Measurements from ENCODE around the gene IL36RN.

IL36RN gene

DNA sequence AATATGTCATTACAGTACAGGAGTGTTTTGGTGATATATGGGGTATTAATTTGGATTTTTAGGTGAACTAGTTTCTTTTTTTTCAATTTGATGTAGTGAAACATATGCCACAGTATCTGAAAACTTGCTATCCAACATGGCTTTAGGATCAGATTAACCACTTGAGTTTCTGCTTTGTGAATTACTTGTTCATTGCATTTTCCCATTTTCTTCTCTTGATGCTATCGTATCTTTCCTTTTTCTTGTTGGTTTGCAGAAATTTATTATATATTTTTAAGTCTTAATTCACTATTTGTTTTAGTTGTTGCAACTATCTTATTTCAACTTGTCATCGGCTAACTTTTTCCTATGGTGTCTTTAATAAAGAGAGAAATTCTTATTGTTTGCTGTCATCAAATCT, 44.9 kb upstream of the IL36RN start:
- no peak for DNase-seq (ENCODE audit: extremely low spot score)
- CTCF ChIA-PET = interaction anchor here (1.0 kb wide), 1 partner anchor 8 kb away, joined by 3 read pairs; no protein-coding TSS in a partner anchor
- POLR2A ChIA-PET = no interaction called here
- TF ChIP-seq, protein P1, sequence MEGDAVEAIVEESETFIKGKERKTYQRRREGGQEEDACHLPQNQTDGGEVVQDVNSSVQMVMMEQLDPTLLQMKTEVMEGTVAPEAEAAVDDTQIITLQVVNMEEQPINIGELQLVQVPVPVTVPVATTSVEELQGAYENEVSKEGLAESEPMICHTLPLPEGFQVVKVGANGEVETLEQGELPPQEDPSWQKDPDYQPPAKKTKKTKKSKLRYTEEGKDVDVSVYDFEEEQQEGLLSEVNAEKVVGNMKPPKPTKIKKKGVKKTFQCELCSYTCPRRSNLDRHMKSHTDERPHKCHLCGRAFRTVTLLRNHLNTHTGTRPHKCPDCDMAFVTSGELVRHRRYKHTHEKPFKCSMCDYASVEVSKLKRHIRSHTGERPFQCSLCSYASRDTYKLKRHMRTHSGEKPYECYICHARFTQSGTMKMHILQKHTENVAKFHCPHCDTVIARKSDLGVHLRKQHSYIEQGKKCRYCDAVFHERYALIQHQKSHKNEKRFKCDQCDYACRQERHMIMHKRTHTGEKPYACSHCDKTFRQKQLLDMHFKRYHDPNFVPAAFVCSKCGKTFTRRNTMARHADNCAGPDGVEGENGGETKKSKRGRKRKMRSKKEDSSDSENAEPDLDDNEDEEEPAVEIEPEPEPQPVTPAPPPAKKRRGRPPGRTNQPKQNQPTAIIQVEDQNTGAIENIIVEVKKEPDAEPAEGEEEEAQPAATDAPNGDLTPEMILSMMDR (IDR thresholded peaks at IDR 0.05; ENCODE audit: control extremely low read depth, extremely low read depth, low read depth, missing control alignments) = no peak

DNA sequence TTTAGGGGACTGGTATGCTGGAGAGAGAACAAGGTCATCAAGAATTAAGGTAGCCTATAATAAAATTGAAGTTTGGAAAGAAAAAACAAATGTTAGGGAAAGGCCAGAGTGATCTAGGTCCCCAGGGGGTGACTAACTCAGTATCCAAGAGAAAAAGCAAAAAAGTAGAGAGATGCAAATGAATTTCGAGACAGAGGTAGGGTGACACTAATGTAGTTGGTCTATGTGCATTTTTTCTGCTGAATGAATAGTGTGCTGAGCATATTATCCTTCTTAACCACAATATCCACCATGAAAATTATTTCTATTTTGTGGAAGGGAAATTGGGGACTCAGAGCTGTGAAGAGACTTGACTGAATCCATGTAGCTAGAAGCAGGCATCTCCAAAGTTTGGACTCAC, 44.0 kb upstream of the IL36RN start:
- ChIA-PET POLR2A (interaction anchor here (0.5 kb wide), 1 partner anchor 48 kb away, joined by 3 read pairs; no protein-coding TSS in a partner anchor), CTCF (no interaction called here)
- TF ChIP-seq, protein P1 (IDR thresholded peaks at IDR 0.05; ENCODE audit: control extremely low read depth, extremely low read depth, low read depth, missing control alignments) = no peak
- no peak for DNase-seq (ENCODE audit: extremely low spot score)

DNA sequence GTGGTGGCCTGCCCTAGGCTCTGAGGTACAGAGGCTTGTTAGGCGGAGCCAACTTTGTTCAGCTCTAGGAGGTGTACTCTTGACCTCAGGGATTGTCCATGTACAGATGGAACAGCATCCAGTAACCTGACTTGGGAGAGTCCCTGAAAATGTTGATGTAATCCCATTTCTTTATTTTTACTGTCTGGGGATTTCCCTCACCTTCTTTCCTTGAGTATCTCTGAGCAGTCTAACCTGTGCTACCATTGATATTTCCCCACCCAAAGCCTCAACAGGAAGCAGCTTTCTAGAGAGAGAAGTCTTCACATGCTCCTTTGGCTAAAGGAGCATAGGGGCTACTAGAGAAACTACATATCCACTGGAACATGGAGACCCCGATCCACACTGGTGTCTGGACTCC, 43.3 kb upstream of the IL36RN start:
- DNase-seq (ENCODE audit: extremely low spot score) = no peak
- TF ChIP-seq, protein P1 (IDR thresholded peaks at IDR 0.05; ENCODE audit: control extremely low read depth, extremely low read depth, low read depth, missing control alignments) = no peak
- ChIA-PET POLR2A (interaction anchor here (0.5 kb wide), 1 partner anchor 49 kb away, joined by 3 read pairs; no protein-coding TSS in a partner anchor), CTCF (no interaction called here)

DNA sequence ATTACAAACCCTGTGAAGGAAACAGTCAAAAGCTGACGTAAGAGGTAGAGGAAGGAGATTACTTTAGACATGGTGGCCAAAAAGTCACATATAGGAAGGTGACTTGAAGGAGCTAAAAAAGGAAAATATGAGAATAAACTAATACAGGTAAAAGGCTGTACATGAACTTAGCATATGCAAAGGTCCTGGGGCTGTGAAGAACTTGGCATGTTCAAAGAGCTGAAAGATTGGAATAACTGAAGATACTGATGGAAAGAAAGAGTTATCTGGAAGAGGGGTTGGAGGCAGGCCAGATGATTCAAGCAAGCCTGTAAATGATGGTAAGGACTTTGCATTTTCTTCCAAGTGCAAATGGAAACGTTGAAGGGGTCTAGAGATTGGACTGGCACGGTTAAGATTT, 40.5 kb upstream of the IL36RN start:
- ChIA-PET CTCF (no interaction called here), POLR2A (no interaction called here)
- TF ChIP-seq, protein P1 (IDR thresholded peaks at IDR 0.05; ENCODE audit: control extremely low read depth, extremely low read depth, low read depth, missing control alignments) = no peak
- DNase-seq (ENCODE audit: extremely low spot score) = no peak

DNA sequence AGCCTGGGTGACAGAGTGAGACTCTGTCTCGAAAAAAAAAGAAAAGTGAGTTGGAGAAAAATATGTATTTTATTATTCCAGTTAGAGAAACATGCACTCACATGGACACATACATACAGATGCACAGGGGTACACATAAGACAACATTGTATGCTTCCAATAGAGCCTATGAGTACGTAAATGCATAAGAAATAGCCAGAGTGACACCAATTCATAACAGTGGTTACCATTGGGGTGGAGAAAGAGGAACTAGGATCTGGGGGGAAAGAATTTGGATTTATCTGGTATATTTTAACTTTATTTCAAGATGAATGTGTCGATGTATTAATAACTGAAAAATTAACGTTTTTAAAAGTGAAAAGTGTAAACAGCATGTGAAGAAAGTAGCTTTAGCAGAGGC, 37.7 kb upstream of the IL36RN start:
- ChIA-PET POLR2A (no interaction called here), CTCF (no interaction called here)
- TF ChIP-seq, protein P1 (IDR thresholded peaks at IDR 0.05; ENCODE audit: control extremely low read depth, extremely low read depth, low read depth, missing control alignments) = no peak
- DNase-seq (ENCODE audit: extremely low spot score) = no peak

DNA sequence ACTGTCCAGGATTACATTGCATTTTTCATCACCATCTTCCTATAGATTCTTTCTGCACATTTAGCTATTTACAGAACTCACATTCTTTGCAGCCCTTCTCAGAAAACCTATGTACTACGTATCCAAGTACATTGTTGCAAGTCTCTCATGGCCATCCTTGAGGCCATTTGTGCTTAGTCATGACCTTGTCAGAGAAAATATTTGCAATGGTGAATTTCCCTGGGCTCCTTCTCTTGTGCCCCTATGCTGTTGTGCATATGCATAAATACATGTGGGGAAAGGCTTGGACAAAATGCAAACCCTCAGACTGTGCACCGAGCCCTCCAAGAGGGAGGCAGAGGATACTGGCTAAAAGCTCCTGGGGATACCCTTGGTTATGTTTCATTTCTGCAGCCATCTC, 34.2 kb upstream of the IL36RN start:
- TF ChIP-seq, protein P1 (IDR thresholded peaks at IDR 0.05; ENCODE audit: control extremely low read depth, extremely low read depth, low read depth, missing control alignments) = no peak
- CTCF ChIA-PET = interaction anchor here (1.1 kb wide), 1 partner anchor 8 kb away, joined by 3 read pairs; no protein-coding TSS in a partner anchor

DNA sequence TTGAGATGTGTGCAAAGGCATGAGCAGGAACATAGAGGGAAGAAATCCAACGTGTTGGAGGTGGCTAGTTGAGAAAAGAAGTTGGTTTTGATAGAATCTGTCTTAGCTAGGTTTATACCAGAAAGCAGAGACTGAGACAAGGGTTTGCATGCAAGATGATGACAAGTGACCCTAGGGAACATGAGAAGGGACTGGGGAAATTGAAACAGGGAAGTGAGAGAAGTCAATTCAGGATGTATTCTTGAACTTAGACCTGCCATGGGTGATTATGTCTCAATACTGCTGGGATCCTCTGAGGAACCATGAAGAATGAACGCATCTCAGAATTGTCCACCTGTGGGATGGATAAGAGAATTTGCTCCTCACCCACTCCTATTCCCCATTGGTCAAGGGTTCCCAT, 33.3 kb upstream of the IL36RN start:
- no peak for DNase-seq (ENCODE audit: extremely low spot score)
- TF ChIP-seq, protein P1 (IDR thresholded peaks at IDR 0.05; ENCODE audit: control extremely low read depth, extremely low read depth, low read depth, missing control alignments) = no peak
- ChIA-PET POLR2A (no interaction called here), CTCF (interaction anchor here (1.1 kb wide), 1 partner anchor 7 kb away, joined by 3 read pairs; no protein-coding TSS in a partner anchor)

More for the DNA sequence above, 34.2 kb upstream of the IL36RN start:
- POLR2A ChIA-PET = no interaction called here
- no peak for DNase-seq (ENCODE audit: extremely low spot score)
